DND-41 (cell line): ENCODE data around the gene ZNF175.

Source experiments
- ATAC-seq: fragments of 200-7000 bp; cut with Tn5 transposase; 3 replicates; pipeline ENCODE4 v1.9.1; 2021; ENCODE audit warnings: low read depth; ENCODE audit not compliant: insufficient read depth
- DNase-seq: peaks from one replicate; pipeline ENCODE4 v3.0.0-alpha.2; 2020
- H2AFZ ChIP-seq: 2 replicates; pipeline ENCODE4 v1.6.0; 2012; ENCODE audit warnings: low read depth, low read length
- H3K27ac ChIP-seq: 2 replicates; pipeline ENCODE4 v1.5.1; 2012; ENCODE audit warnings: low read length, inconsistent platforms
- H3K27me3 ChIP-seq: fragments of 200-600 bp; sonication (generic); 2 replicates; pipeline ENCODE4 v1.6.0; 2012; ENCODE audit warnings: low read length, mild to moderate bottlenecking, inconsistent platforms; ENCODE audit not compliant: insufficient read depth, poor library complexity
- H3K36me3 ChIP-seq: 2 replicates; pipeline ENCODE4 v1.5.1; 2012; ENCODE audit warnings: low read length, inconsistent platforms; ENCODE audit not compliant: insufficient read depth
- H3K4me1 ChIP-seq: 2 replicates; pipeline ENCODE4 v1.5.1; 2012; ENCODE audit warnings: mild to moderate bottlenecking, low read length; ENCODE audit not compliant: insufficient read depth
- H3K4me2 ChIP-seq: 2 replicates; pipeline ENCODE4 v1.6.0; 2012; ENCODE audit warnings: mild to moderate bottlenecking, moderate library complexity, low read length, inconsistent platforms; ENCODE audit not compliant: insufficient read depth
- H3K4me3 ChIP-seq, 2 experiments: fragments of 200-600 bp in 1 of 2; shearing (Covaris generic) in 1 of 2; 2 replicates each; pipeline ENCODE4 v1.5.1; 2012 to 2016; ENCODE audit warnings: inconsistent platforms in 2 of 2, low read length in 2 of 2, mild to moderate bottlenecking in 2 of 2, low read depth in 1 of 2, moderate library complexity in 1 of 2
- H3K79me2 ChIP-seq: 2 replicates; pipeline ENCODE4 v1.6.0; 2012; ENCODE audit warnings: low read length, inconsistent platforms; ENCODE audit not compliant: insufficient read depth
- H3K9ac ChIP-seq: 2 replicates; pipeline ENCODE4 v1.6.0; 2012; ENCODE audit warnings: low read depth, mild to moderate bottlenecking, inconsistent platforms, low read length, moderate library complexity
- H3K9me3 ChIP-seq: 2 replicates; pipeline ENCODE4 v1.5.1; 2012; ENCODE audit warnings: low read length, moderate library complexity, mild to moderate bottlenecking, inconsistent platforms; ENCODE audit not compliant: insufficient read depth, severe bottlenecking
- H4K20me1 ChIP-seq: 2 replicates; pipeline ENCODE4 v1.6.0; 2012; ENCODE audit warnings: low read length; ENCODE audit not compliant: insufficient read depth
- CTCF ChIP-seq: IDR thresholded peaks from 2 replicates; pipeline ENCODE4 v1.5.1; 2012; ENCODE audit warnings: borderline replicate concordance, low read length, moderate library complexity, mild to moderate bottlenecking; ENCODE audit not compliant: poor library complexity, severe bottlenecking; ENCODE audit errors: extremely low read depth
- EZH2 ChIP-seq: IDR thresholded peaks from 3 replicates; pipeline ENCODE4 v1.6.1; 2012; ENCODE audit warnings: borderline replicate concordance, low read depth, mild to moderate bottlenecking, moderate library complexity, low read length, inconsistent platforms; ENCODE audit not compliant: severe bottlenecking

ZNF175 gene

GRCh38 chr19:51548213-51548651, 22.9 kb upstream of the ZNF175 start:
- H3K4me1 ChIP-seq: no peaks in the 10 kb centered on the region
- H3K9ac ChIP-seq: no peak overlapping the region
- no peaks in the 10 kb centered on the region for H3K36me3 ChIP-seq
- TF ChIP-seq EZH2 (no peak), CTCF (no peak)
- ATAC-seq (no peak), DNase-seq (no peak)
- no peaks in the 10 kb centered on the region for H3K9me3 ChIP-seq
- H3K4me3 ChIP-seq: no peak overlapping the region
- H3K27ac ChIP-seq: no peak overlapping the region
- peaks cover 23% of the 10 kb centered on the region for H3K27me3 ChIP-seq
- no peaks in the 10 kb centered on the region for H3K79me2 ChIP-seq
- H2AFZ ChIP-seq: no peak overlapping the region
- H3K4me2 ChIP-seq: no peak overlapping the region
- H4K20me1 ChIP-seq: peaks cover 3% of the 10 kb centered on the region

GRCh38 chr19:51548891-51549305, 22.2 kb upstream of the ZNF175 start:
- Histone ChIP-seq H3K27me3 (peaks cover 23% of the 10 kb centered on the region), H2AFZ (no peak overlapping the region)

GRCh38 chr19:51549533-51550324, 21.4 kb upstream of the ZNF175 start:
- Histone ChIP-seq H3K9ac (no peak overlapping the region), H3K4me3 (no peak overlapping the region), H3K27me3 (peaks cover 23% of the 10 kb centered on the region), H4K20me1 (peaks cover 4% of the 10 kb centered on the region), H2AFZ (no peak overlapping the region), H3K79me2 (no peaks in the 10 kb centered on the region), H3K4me1 (no peaks in the 10 kb centered on the region), H3K36me3 (no peaks in the 10 kb centered on the region), H3K27ac (no peak overlapping the region), H3K9me3 (no peaks in the 10 kb centered on the region), H3K4me2 (no peak overlapping the region)
- TF ChIP-seq EZH2 (no peak), CTCF (no peak)
- ATAC-seq (no peak), DNase-seq (no peak)

More at GRCh38 chr19:51548891-51549305, 22.2 kb upstream of the ZNF175 start:
- Histone ChIP-seq H3K27ac (no peak overlapping the region), H3K4me2 (no peak overlapping the region), H3K9ac (no peak overlapping the region), H3K79me2 (no peaks in the 10 kb centered on the region), H3K4me1 (no peaks in the 10 kb centered on the region), H3K9me3 (no peaks in the 10 kb centered on the region), H3K4me3 (no peak overlapping the region), H3K36me3 (no peaks in the 10 kb centered on the region), H4K20me1 (peaks cover 4% of the 10 kb centered on the region)
- DNase-seq (no peak), ATAC-seq (no peak)
- TF ChIP-seq EZH2 (no peak), CTCF (no peak)
